GM12878 (cell line): ENCODE results near the gene TRPT1. TPM values are rescaled to one million over a fixed set of nuclear protein-coding genes. Genes with fewer than 3 reads are reported as not detected.
A peak's percentile ranks its signal among the peaks of the same experiment; 100 is the strongest.

ENCODE experiments used
- ATAC-seq: fragments of 200-7000 bp; cut with Tn5 transposase; 3 replicates; pipeline ENCODE4 v1.9.1; 2020; ENCODE audit warnings: mild to moderate bottlenecking, moderate library complexity
- BruUV-seq: library from RNA; stranded (reverse); fragments of 400-500 nt; replicated peaks from 2 replicates; lab custom pipeline; 2021; lab: Mats Ljungman, UMichigan
- CTCF ChIA-PET: fragments of 300-600 bp; sonication (Branson Sonifier 250); formaldehyde crosslinking; extraction: SDS; loops from one replicate; lab custom pipeline; 2021; ENCODE audit warnings: inconsistent platforms; lab: Yijun Ruan, JAX
- POLR2A ChIA-PET: fragments of 350-600 bp; formaldehyde crosslinking; extraction: SDS; loops from one replicate; lab custom pipeline; 2021; ENCODE audit warnings: inconsistent platforms; lab: Charles Lee
- RAD21 ChIA-PET: fragments of 300-600 bp; sonication (Branson Sonifier 250); formaldehyde crosslinking; loops from one replicate; lab custom pipeline; 2023; ENCODE audit warnings: antibody characterized with exemption; ENCODE audit not compliant: unreplicated experiment; lab: Charles Lee
- SMC1A ChIA-PET: fragments of 300-600 bp; sonication (Branson Sonifier 250); formaldehyde crosslinking; loops from one replicate; lab custom pipeline; 2023; ENCODE audit not compliant: unreplicated experiment, uncharacterized antibody; lab: Charles Lee
- DNase-seq: peaks from one replicate; pipeline ENCODE4 v3.0.0-alpha.2; 2011; ENCODE audit warnings: low read depth, low spot score
- FAIRE-seq: peaks from 3 replicates; lab custom pipeline; 2011; peaks lifted over from hg19 to GRCh38; lab: Jason Lieb, UNC
- H2AFZ ChIP-seq: 2 replicates; pipeline ENCODE4 v1.6.0; 2011; ENCODE audit warnings: low read depth, low read length, control low read depth; ENCODE audit not compliant: control insufficient read depth
- H3K27ac ChIP-seq: 2 replicates; pipeline ENCODE4 v1.5.1; 2011; ENCODE audit warnings: control low read depth; ENCODE audit not compliant: control insufficient read depth, insufficient read depth
- H3K27me3 ChIP-seq, 2 experiments: replicated peaks in 1 of 2; 2 replicates each; pipeline versions ENCODE4 v1.6.0 to v1.6.1; 2011; ENCODE audit warnings: low read length in 1 of 2; ENCODE audit not compliant: control insufficient read depth in 2 of 2, insufficient read depth in 2 of 2
- H3K36me3 ChIP-seq, 2 experiments: 2 replicates each; pipeline ENCODE4 v1.5.1; 2011; ENCODE audit warnings: low read length in 1 of 2; ENCODE audit not compliant: control insufficient read depth in 2 of 2, insufficient read depth in 2 of 2
- H3K4me1 ChIP-seq: 2 replicates; pipeline ENCODE4 v1.6.1; 2011; ENCODE audit warnings: mild to moderate bottlenecking, low read length, moderate library complexity, mixed read lengths; ENCODE audit not compliant: control insufficient read depth, insufficient read depth
- H3K4me2 ChIP-seq: 2 replicates; pipeline ENCODE4 v1.6.0; 2011; ENCODE audit warnings: control low read depth; ENCODE audit not compliant: control insufficient read depth, insufficient read depth
- H3K4me3 ChIP-seq: fragments of 200-600 bp; sonication (generic); 2 replicates; pipeline ENCODE4 v1.5.1; 2016
- H3K79me2 ChIP-seq: 2 replicates; pipeline ENCODE4 v1.6.0; 2011; ENCODE audit warnings: low read length; ENCODE audit not compliant: control insufficient read depth, insufficient read depth
- H3K9ac ChIP-seq: 2 replicates; pipeline ENCODE4 v1.8.0; 2011; ENCODE audit warnings: low read length, control low read depth, mixed read lengths; ENCODE audit not compliant: control insufficient read depth, insufficient read depth
- H3K9me3 ChIP-seq: replicated peaks from 3 replicates; pipeline ENCODE4 v1.5.1; 2011; ENCODE audit warnings: mild to moderate bottlenecking, low read length; ENCODE audit not compliant: control insufficient read depth, insufficient read depth
- H4K20me1 ChIP-seq: 2 replicates; pipeline ENCODE4 v1.6.0; 2011; ENCODE audit not compliant: control insufficient read depth, insufficient read depth
- CTCF ChIP-seq, 3 experiments: IDR thresholded peaks in 2 of 3; conservative IDR thresholded peaks in 1 of 3; 2 replicates each; pipeline ENCODE4 v1.5.1; 2011; ENCODE audit warnings: low read depth in 3 of 3, low read length in 3 of 3, mild to moderate bottlenecking in 3 of 3, control low read depth in 2 of 3, moderate library complexity in 2 of 3, inconsistent platforms in 1 of 3, mixed read lengths in 1 of 3; ENCODE audit not compliant: control insufficient read depth in 2 of 3, insufficient read depth in 1 of 3; ENCODE audit errors: extremely low read depth in 1 of 3
- POLR2AphosphoS2 ChIP-seq: IDR thresholded peaks from 2 replicates; pipeline ENCODE4 v1.6.1; 2011; ENCODE audit warnings: low read depth, mild to moderate bottlenecking, low read length, improper control_type of control experiment, moderate library complexity
- POLR2AphosphoS5 ChIP-seq: IDR thresholded peaks from 2 replicates; pipeline ENCODE4 v1.6.1; 2011; ENCODE audit warnings: mild to moderate bottlenecking, low read length, inconsistent platforms
- RB1 ChIP-seq: fragments of 450-650 bp; formaldehyde crosslinking; IDR thresholded peaks from 2 replicates; pipeline ENCODE4 v1.6.1; 2017; ENCODE audit warnings: mild to moderate bottlenecking, borderline replicate concordance
- REST ChIP-seq: IDR thresholded peaks from 2 replicates; pipeline ENCODE4 v1.6.1; 2012; ENCODE audit warnings: mild to moderate bottlenecking, low read depth, low read length
- WGBS: methylation state at CpG from one replicate; pipeline ENCODE4 v1.1.6; 2016; ENCODE audit warnings: low lambda C conversion rate; ENCODE audit not compliant: insufficient replicate concordance, insufficient coverage; ENCODE audit errors: missing lambda C conversion rate; 5-methylcytosine and 5-hydroxymethylcytosine counted together
- in situ Hi-C: fragments of 300-500 bp; cut with MboI; formaldehyde crosslinking; loops from 9 replicates; pipeline ENCODE4 v1.14.3; 2018; ENCODE audit warnings: mixed read lengths
- intact Hi-C: fragments of 100-400 bp; cut with micrococcal nuclease; formaldehyde crosslinking; loops from one replicate; pipeline ENCODE4 v1.14.2; 2022; ENCODE audit not compliant: unreplicated experiment
- polyA plus RNA-seq, 11 experiments: library from polyadenylated mRNA; depleted of rRNA in 4 of 11; unstranded in 6 of 11; stranded (reverse) in 5 of 11; fragments of >200 nt; fragmentation: Nextera tagmentation in 4 of 11; fragmentation: Illumina TruSeq in 1 of 11; extraction: Ambion mirVana in 4 of 11; extraction: Trizol in 1 of 11; gene quantifications; 1 replicate in 1 of 11; 2 replicates in 10 of 11; pipeline versions ENCODE4 v1.2.1 to v1.2.3, GENCODE V29; 2011 to 2016; ENCODE audit warnings: inconsistent platforms in 2 of 11, missing spikeins in 2 of 11, low read depth in 1 of 11
- total RNA-seq, 4 experiments: library from RNA; depleted of rRNA in 3 of 4; stranded (reverse); fragments of >200 nt in 3 of 4; fragmentation: Illumina TruSeq in 1 of 4; extraction: Trizol in 1 of 4; gene quantifications; 2 replicates each; pipeline versions ENCODE4 v1.2.1 to v1.2.3, GENCODE V29; 2013 to 2021

TRPT1 gene
- total and polyA plus RNA-seq, 10 of the 15 experiments (the other 5 are each of a cell fraction or from before 2014, with no cell fraction given), result 7.1 to 63.0 (median 31.4) TPM

- TF ChIP-seq RB1, result 0 out of 2 replicates have a peak, but pooled peaks have one; percentile 5
- TF ChIP-seq CTCF (IDR thresholded peaks at IDR 0.05 in 2 of 3, conservative IDR thresholded peaks at IDR 0.05 in 1 of 3; ENCODE audit: control insufficient read depth in 2 of 3, extremely low read depth in 1 of 3, insufficient read depth in 1 of 3, low read depth in 3 of 3, low read length in 3 of 3), result 0 out of 6 replicates have a peak, but pooled peaks of 2 of the 3 experiments have one; percentile 3 to 6
These were observed 43.0 kb upstream of the TRPT1 start (continued) for GRCh38 chr11:64268893-64269539.

- H4K20me1 ChIP-seq, result no peaks in the 10 kb centered on the region
- ChIA-PET CTCF (interaction anchor here (0.8 to 5.7 kb wide), 9 partner anchors 8 to 63 kb away, joined by 3 to 147 read pairs (median 7); partner anchors contain the start of genes BAD, CATSPERZ, FERMT3 and GPR137), POLR2A (interaction anchor here (0.6 to 6.3 kb wide), 15 partner anchors 10 to 515 kb away, joined by 3 to 92 read pairs (median 5); partner anchors contain the start of genes BAD, CATSPERZ, ESRRA and FERMT3), RAD21 (interaction anchor here (0.8 to 4.3 kb wide), 7 partner anchors 16 to 64 kb away, joined by 3 to 56 read pairs (median 4); partner anchors contain the start of genes FERMT3, PPP1R14B, PRDX5 and TRMT112), SMC1A (interaction anchor here (0.7 to 4.6 kb wide), 5 partner anchors 18 to 86 kb away, joined by 3 to 32 read pairs (median 3); partner anchors contain the start of genes FERMT3, NUDT22 and TRPT1)
- DNase-seq (no peak), FAIRE-seq (no peak), ATAC-seq (no peak)
- H3K36me3 ChIP-seq, result no peaks in the 10 kb centered on the region; a peak in 2 of 4 replicates
- peak overlapping the region; percentile 100 for H3K4me2 ChIP-seq
- no peaks in the 10 kb centered on the region for H3K27me3 ChIP-seq
- H3K27ac ChIP-seq, result peak overlapping the region; percentile 81
- H3K79me2 ChIP-seq, result peaks cover 19% of the 10 kb centered on the region
- TF ChIP-seq REST (no peak), POLR2AphosphoS5 (0 out of 2 replicates have a peak, but pooled peaks have one; percentile 17), POLR2AphosphoS2 (peak; percentile 18; the same call in 1 of the 2 replicates)
- no TSS peak for BruUV-seq
- peaks cover 12% of the 10 kb centered on the region for H3K4me1 ChIP-seq
- H3K9ac ChIP-seq, result peak overlapping the region; percentile 97
- H2AFZ ChIP-seq, result no peak overlapping the region
- 65% methylated on average over 23 of the region's 23 CpGs for WGBS
- H3K4me3 ChIP-seq, result peak overlapping the region; percentile 88
- H3K9me3 ChIP-seq, result no peaks in the 10 kb centered on the region
- intact Hi-C loops (loop anchor here (2.0 kb wide), 1 partner anchor 17 kb away; the partner anchor contains the start of gene PLCB3), in situ Hi-C loops (no loop called here)
These were observed 42.3 kb upstream of the TRPT1 start for GRCh38 chr11:64268025-64268892.
